Measurements from ENCODE around the gene WDR82. TPM values are rescaled to one million over a fixed set of nuclear protein-coding genes. Genes with fewer than 3 reads are reported as not detected.

Gene WDR82
- total and polyA plus RNA-seq, 10 of the 15 experiments (the other 5 are each of a cell fraction or from before 2014, with no cell fraction given): 10.1 to 82.4 (median 48.7) TPM

GRCh38 chr3:52242039-52242438, 36.4 kb downstream of the WDR82 start (continued):
- TF ChIP-seq ASH2L (IDR thresholded peaks at IDR 0.05; ENCODE audit: borderline replicate concordance, low read depth): no peak
- TF ChIP-seq RAD51 (IDR thresholded peaks at IDR 0.05): no peak
- no peak for TF ChIP-seq POLR2AphosphoS5 (IDR thresholded peaks at IDR 0.05; ENCODE audit: low read length)
- no peak for TF ChIP-seq MXI1 (IDR thresholded peaks at IDR 0.05; ENCODE audit: low read depth, low read length)
- no peak for TF ChIP-seq POLR2A (IDR thresholded peaks at IDR 0.05; ENCODE audit: low read depth, low read length)
- TF ChIP-seq SMAD5 (IDR thresholded peaks at IDR 0.05; ENCODE audit: low read depth): no peak
- no peak for TF ChIP-seq HSF1 (IDR thresholded peaks at IDR 0.05; ENCODE audit: low read depth, low read length)

- DNase-seq (ENCODE audit: low read depth, low spot score): no peak
- Histone ChIP-seq H3K36me3 (ENCODE audit: control insufficient read depth in 2 of 2, insufficient read depth in 2 of 2, low read length in 1 of 2) (peaks cover 0 to 2% of the 10 kb centered on the region in 2 experiments; a peak in 1 of 4 replicates), H4K20me1 (ENCODE audit: control insufficient read depth, insufficient read depth) (no peaks in the 10 kb centered on the region), H3K27me3 (replicated peaks in 1 of 2; ENCODE audit: control insufficient read depth in 2 of 2, insufficient read depth in 2 of 2, low read length in 1 of 2) (no peaks in the 10 kb centered on the region), H3K9me3 (replicated peaks; ENCODE audit: control insufficient read depth, insufficient read depth, low read length) (no peaks in the 10 kb centered on the region; the same call in 2 of the 3 replicates), H3K79me2 (ENCODE audit: control insufficient read depth, insufficient read depth, low read length) (peaks cover 39% of the 10 kb centered on the region), H3K4me1 (ENCODE audit: control insufficient read depth, insufficient read depth, low read length) (peaks cover 53% of the 10 kb centered on the region), H3K27ac (ENCODE audit: control insufficient read depth, insufficient read depth) (peak overlapping the region; percentile 88), H3K4me2 (ENCODE audit: control insufficient read depth, insufficient read depth) (peak overlapping the region; percentile 86), H2AFZ (ENCODE audit: control insufficient read depth, low read depth, low read length) (no peak overlapping the region), H3K9ac (ENCODE audit: control insufficient read depth, insufficient read depth, low read length) (peak overlapping the region; percentile 87; the same call in 1 of the 2 replicates), H3K4me3 (no peak overlapping the region)
- no peak for FAIRE-seq
- 75% methylated on average over 4 of the region's 4 CpGs for WGBS (ENCODE audit: insufficient coverage, insufficient replicate concordance, low lambda C conversion rate, missing lambda C conversion rate)
- in situ Hi-C loops (cut with MboI): no loop called here
- SMC1A ChIA-PET (ENCODE audit: uncharacterized antibody, unreplicated experiment): interaction anchor here (0.7 to 7.4 kb wide), 16 partner anchors 9 to 158 kb away, joined by 3 to 62 read pairs (median 4); partner anchors contain the start of genes TLR9 and WDR82
- no peak for ATAC-seq
- CTCF ChIA-PET: interaction anchor here (1.0 to 7.5 kb wide), 19 partner anchors 9 to 258 kb away, joined by 3 to 87 read pairs (median 8); partner anchors contain the start of genes ACY1, TLR9 and WDR82
- no peak for TF ChIP-seq NR2C2 (IDR thresholded peaks at IDR 0.05; ENCODE audit: borderline replicate concordance, control insufficient read depth, insufficient read length, low read depth)
- TF ChIP-seq ZBTB33 (IDR thresholded peaks at IDR 0.05): no peak
- no peak for TF ChIP-seq ZBTB40 (IDR thresholded peaks at IDR 0.05; ENCODE audit: borderline replicate concordance)
- TF ChIP-seq SMARCA5 (IDR thresholded peaks at IDR 0.05): no peak
- no peak for TF ChIP-seq NR2C1 (IDR thresholded peaks at IDR 0.05)
- no peak for TF ChIP-seq TBL1XR1 (IDR thresholded peaks at IDR 0.05; ENCODE audit: low read depth, low read length)
- TF ChIP-seq HDAC2 (IDR thresholded peaks at IDR 0.05): no peak
- TF ChIP-seq SREBF2 (IDR thresholded peaks at IDR 0.05; ENCODE audit: low read length): no peak
- intact Hi-C loops (cut with micrococcal nuclease; ENCODE audit: unreplicated experiment): no loop called here
- POLR2A ChIA-PET: interaction anchor here (0.6 to 7.2 kb wide), 11 partner anchors 12 to 133 kb away, joined by 3 to 49 read pairs (median 5); partner anchors contain the start of genes GLYCTK, TLR9 and WDR82
- BruUV-seq (replicated peaks): no TSS peak
- RAD21 ChIA-PET (ENCODE audit: unreplicated experiment): interaction anchor here (0.6 to 2.5 kb wide), 18 partner anchors 8 to 171 kb away, joined by 3 to 36 read pairs (median 4); partner anchors contain the start of genes GLYCTK, TLR9 and WDR82
Observed at GRCh38 chr3:52240886-52241370, 37.5 kb downstream of the WDR82 start.
